Ishikawa (cell line): ENCODE measurements around the gene EMP2.
A peak's percentile ranks its signal among the peaks of the same experiment; 100 is the strongest.

Source experiments
- CEBPB ChIP-seq: IDR thresholded peaks from 2 replicates; pipeline ENCODE4 v1.6.1; 2012
- EGR1 ChIP-seq: IDR thresholded peaks from 2 replicates; pipeline ENCODE4 v1.6.1; 2012
- EP300 ChIP-seq: IDR thresholded peaks from 2 replicates; pipeline ENCODE4 v1.6.1; 2012; ENCODE audit warnings: borderline replicate concordance
- MAX ChIP-seq: IDR thresholded peaks from 2 replicates; pipeline ENCODE4 v1.6.1; 2012
- RAD21 ChIP-seq: IDR thresholded peaks from 2 replicates; pipeline ENCODE4 v1.6.1; 2012; ENCODE audit warnings: low read depth
- REST ChIP-seq: IDR thresholded peaks from 2 replicates; pipeline ENCODE4 v1.6.1; 2012; ENCODE audit warnings: low read depth, mild to moderate bottlenecking
- TAF1 ChIP-seq: IDR thresholded peaks from 2 replicates; pipeline ENCODE4 v1.6.1; 2012; ENCODE audit warnings: low read depth, mild to moderate bottlenecking
- TEAD4 ChIP-seq: IDR thresholded peaks from 2 replicates; pipeline ENCODE4 v1.6.1; 2012

- TF ChIP-seq MAX (peak; percentile 98), EP300 (peak; percentile 97), EGR1 (peak; percentile 98), CEBPB (peak; percentile 29; the same call in 1 of the 2 replicates), TAF1 (no peak; the same call in 1 of the 2 replicates), RAD21 (peak; percentile 44; the same call in 1 of the 2 replicates), TEAD4 (peak; percentile 97), REST (peak; percentile 17; the same call in 1 of the 2 replicates)
These were observed 14.0 kb upstream of the EMP2 start for GRCh38 chr16:10594312-10594950.
